B cell (primary cell): ENCODE results near the gene IKZF3. TPM values are rescaled to one million over a fixed set of nuclear protein-coding genes. Genes with fewer than 3 reads are reported as not detected.

ENCODE experiments used
- ATAC-seq: fragments of 200-7000 bp; cut with Tn5 transposase; one replicate; pipeline ENCODE4 v1.10.0; 2021; ENCODE audit warnings: low read depth, mild to moderate bottlenecking, moderate number of reproducible peaks, moderate library complexity
- CTCF ChIA-PET: fragments of 350-600 bp; sonication (Branson Sonifier 250); formaldehyde crosslinking; loops from one replicate; lab custom pipeline; 2021; ENCODE audit warnings: antibody characterized with exemption, inconsistent platforms; lab: Charles Lee
- POLR2A ChIA-PET: fragments of 350-600 bp; sonication (Branson Sonifier 250); formaldehyde crosslinking; loops from one replicate; lab custom pipeline; 2021; ENCODE audit warnings: antibody characterized with exemption; lab: Charles Lee
- DNase-seq: peaks from one replicate; pipeline ENCODE4 v3.0.0; 2013
- H2AFZ ChIP-seq: 2 replicates; pipeline ENCODE4 v1.6.1; 2012; ENCODE audit warnings: mild to moderate bottlenecking, low read depth, low read length; ENCODE audit not compliant: insufficient read depth, poor library complexity, severe bottlenecking
- H3K27ac ChIP-seq, 2 donors: 1 replicate in 1 of 2; 2 replicates in 1 of 2; pipeline ENCODE4 v1.5.1; 2012 to 2013; ENCODE audit warnings: low read length in 2 of 2, mild to moderate bottlenecking in 2 of 2, moderate library complexity in 1 of 2
- H3K27me3 ChIP-seq, 4 experiments: fragments of 200-600 bp in 1 of 4; sonication (generic) in 1 of 4; replicated peaks in 1 of 4; 1 replicate in 2 of 4; 2 replicates in 2 of 4; pipeline versions ENCODE4 v1.6.1 to v1.7.0; 2013 to 2016; ENCODE audit warnings: low read length in 3 of 4, mild to moderate bottlenecking in 2 of 4, mixed read lengths in 1 of 4, moderate library complexity in 1 of 4; ENCODE audit not compliant: insufficient read depth in 4 of 4, control insufficient read depth in 3 of 4; ENCODE audit errors: control extremely low read depth in 1 of 4
- H3K36me3 ChIP-seq, 2 experiments: replicated peaks in 1 of 2; 1 replicate in 1 of 2; 2 replicates in 1 of 2; pipeline versions ENCODE4 v1.6.1 to v1.7.1; 2013; ENCODE audit warnings: low read length in 1 of 2; ENCODE audit not compliant: insufficient read depth in 2 of 2, control insufficient read depth in 1 of 2; ENCODE audit errors: control extremely low read depth in 1 of 2, extremely low read depth in 1 of 2
- H3K4me1 ChIP-seq, 2 donors: fragments of 200-600 bp in 1 of 2; sonication (generic) in 1 of 2; 1 replicate in 1 of 2; 2 replicates in 1 of 2; pipeline versions ENCODE4 v1.5.1 to v1.6.1; 2013 to 2017; ENCODE audit warnings: low read length in 2 of 2; ENCODE audit not compliant: control insufficient read depth in 2 of 2, insufficient read depth in 2 of 2
- H3K4me2 ChIP-seq: replicated peaks from 2 replicates; pipeline ENCODE3; 2012; ENCODE audit warnings: mild to moderate bottlenecking, low read depth, low read length; ENCODE audit not compliant: poor library complexity, severe bottlenecking
- H3K4me3 ChIP-seq, 5 experiments: fragments of 200-600 bp in 1 of 5; sonication (generic) in 1 of 5; 1 replicate in 3 of 5; 2 replicates in 2 of 5; pipeline versions ENCODE4 v1.5.1 to v1.7.0; 2011 to 2016; ENCODE audit warnings: low read length in 4 of 5, mild to moderate bottlenecking in 4 of 5, low read depth in 2 of 5, control low read depth in 1 of 5, moderate library complexity in 1 of 5; ENCODE audit not compliant: insufficient read depth in 1 of 5; ENCODE audit errors: control extremely low read depth in 1 of 5, extremely low read depth in 1 of 5
- H3K79me2 ChIP-seq: fragments of 200-600 bp; sonication (generic); one replicate; pipeline ENCODE4 v1.6.0; 2016; ENCODE audit warnings: low read length; ENCODE audit not compliant: control insufficient read depth, insufficient read depth
- H3K9ac ChIP-seq: fragments of 200-600 bp; sonication (generic); 2 replicates; pipeline ENCODE4 v1.6.1; 2017; ENCODE audit warnings: mild to moderate bottlenecking, low read length, moderate library complexity
- H3K9me3 ChIP-seq, 3 donors: one replicate each; pipeline versions ENCODE4 v1.6.1 to v1.7.1; 2013; ENCODE audit warnings: low read length in 2 of 3; ENCODE audit not compliant: control insufficient read depth in 2 of 3, insufficient read depth in 1 of 3; ENCODE audit errors: control extremely low read depth in 1 of 3
- H4K20me1 ChIP-seq: 2 replicates; pipeline ENCODE4 v1.6.0; 2012; ENCODE audit warnings: mild to moderate bottlenecking, low read length; ENCODE audit not compliant: insufficient read depth, control insufficient read depth, poor library complexity, severe bottlenecking
- H3K27ac Mint-ChIP-seq: one replicate; pipeline ENCODE4 v1.8.0; 2021; ENCODE audit warnings: mixed read lengths
- H3K27me3 Mint-ChIP-seq: one replicate; pipeline ENCODE4 v1.8.0; 2021; ENCODE audit warnings: mixed read lengths
- H3K4me1 Mint-ChIP-seq: one replicate; pipeline ENCODE4 v1.8.0; 2021; ENCODE audit warnings: mixed read lengths
- H3K4me3 Mint-ChIP-seq: one replicate; pipeline ENCODE4 v1.8.0; 2021; ENCODE audit warnings: mixed read lengths
- H3K9me3 Mint-ChIP-seq: one replicate; pipeline ENCODE4 v1.8.0; 2022; ENCODE audit warnings: mixed read lengths; ENCODE audit not compliant: insufficient read depth
- CTCF ChIP-seq: fragments of 200-600 bp; IDR thresholded peaks from one replicate; pipeline ENCODE4 v1.8.0; 2022; ENCODE audit warnings: antibody characterized with exemption, mild to moderate bottlenecking
- EZH2 ChIP-seq: IDR thresholded peaks from 2 replicates; pipeline ENCODE4 v1.6.1; 2012; ENCODE audit warnings: borderline replicate concordance, low read depth, mild to moderate bottlenecking, moderate library complexity, low read length; ENCODE audit not compliant: insufficient read depth, poor library complexity, severe bottlenecking
- WGBS: methylation state at CpG from one replicate; pipeline ENCODE4 v1.1.5; 2013; ENCODE audit warnings: missing lambda C conversion rate; ENCODE audit not compliant: insufficient coverage; 5-methylcytosine and 5-hydroxymethylcytosine counted together
- intact Hi-C: fragments of 100-400 bp; cut with micrococcal nuclease; formaldehyde crosslinking; loops from one replicate; pipeline ENCODE4 v1.10.0; 2022
- polyA plus RNA-seq: library from polyadenylated mRNA; depleted of rRNA; stranded (reverse); fragments of >200 nt; gene quantifications from 2 replicates; pipeline ENCODE4 v1.2.3, GENCODE V29; 2012
- total RNA-seq, 2 donors: library from RNA; stranded (reverse); fragments of 120-200 nt in 1 of 2; gene quantifications; 1 replicate in 1 of 2; 2 replicates in 1 of 2; pipeline versions ENCODE4 v1.2.3 to v1.2.4, GENCODE V29; 2013 to 2022

Gene IKZF3
- total and polyA plus RNA-seq, 2 donors (not counting 1 experiment from before 2014, with no cell fraction given): 63.0 to 178 TPM

GRCh38 chr17:39872751-39873150 lies 8.6 kb upstream of the IKZF3 start:
- Histone ChIP-seq H3K36me3 (no peaks in the 10 kb centered on the region), H2AFZ (no peak overlapping the region), H3K9ac (no peak overlapping the region), H3K27ac (peak overlapping the region in 1 of 2 donors; percentile 36), H3K79me2 (peaks cover 17% of the 10 kb centered on the region), H3K9me3 (peaks cover 0 to 11% (median 5%) of the 10 kb centered on the region in 3 donors), H3K4me2 (peak overlapping the region; percentile 56), H4K20me1 (no peaks in the 10 kb centered on the region), H3K4me3 (peak overlapping the region in 2 of 5 experiments; percentile 2 to 6), H3K27me3 (no peaks in the 10 kb centered on the region), H3K4me1 (peaks cover 31 to 45% of the 10 kb centered on the region in 2 donors)
- no peak for TF ChIP-seq EZH2
- peak; percentile 82 for TF ChIP-seq CTCF
- H3K4me3 Mint-ChIP-seq: peak overlapping the region; percentile 67
- H3K4me1 Mint-ChIP-seq: peaks cover 44% of the 10 kb centered on the region
- ChIA-PET CTCF (interaction anchor here (0.6 to 4.7 kb wide), 35 partner anchors 8 to 660 kb away, joined by 3 to 73 read pairs (median 4); partner anchors contain the start of genes MIEN1 and PSMD3), POLR2A (interaction anchor here (1.0 to 1.5 kb wide), 2 partner anchors 108 to 117 kb away, joined by 3 read pairs; partner anchors contain the start of gene PSMD3)
- no peaks in the 10 kb centered on the region for H3K27me3 Mint-ChIP-seq
- no peaks in the 10 kb centered on the region for H3K9me3 Mint-ChIP-seq
- peak overlapping the region; percentile 50 for H3K27ac Mint-ChIP-seq
- peak; percentile 31 for ATAC-seq
- intact Hi-C loops: loop anchor here (1.0 to 2.0 kb wide), 4 partner anchors 54 to 155 kb away; partner anchors contain the start of genes LRRC3C, ORMDL3 and PSMD3
- no CpG with 5 or more reads among the region's 2 CpGs for WGBS
- peak; percentile 56 for DNase-seq

GRCh38 chr17:39871801-39872200 lies 7.7 kb upstream of the IKZF3 start:
- H3K4me1 ChIP-seq: peaks cover 41 to 54% of the 10 kb centered on the region in 2 donors
- H3K79me2 ChIP-seq: peaks cover 23% of the 10 kb centered on the region
- H3K27ac Mint-ChIP-seq: peak overlapping the region; percentile 42
- DNase-seq: no peak
- no peak for ATAC-seq
- H3K27ac ChIP-seq: peak overlapping the region in 1 of 2 donors; percentile 67
- no peaks in the 10 kb centered on the region for H3K36me3 ChIP-seq
- intact Hi-C loops: loop anchor here (1.0 to 2.0 kb wide), 4 partner anchors 55 to 156 kb away; partner anchors contain the start of genes LRRC3C, ORMDL3 and PSMD3
- no peaks in the 10 kb centered on the region for H3K27me3 ChIP-seq
- peaks cover 53% of the 10 kb centered on the region for H3K4me1 Mint-ChIP-seq
- H3K9me3 Mint-ChIP-seq: no peaks in the 10 kb centered on the region
- POLR2A ChIA-PET: no interaction called here
- TF ChIP-seq CTCF: no peak
- no peak for TF ChIP-seq EZH2
- peaks cover 0 to 17% (median 5%) of the 10 kb centered on the region in 3 donors for H3K9me3 ChIP-seq
- CTCF ChIA-PET: interaction anchor here (0.8 to 4.7 kb wide), 17 partner anchors 12 to 251 kb away, joined by 3 to 73 read pairs (median 7); partner anchors contain the start of gene PSMD3
- H3K9ac ChIP-seq: no peak overlapping the region
- H4K20me1 ChIP-seq: no peaks in the 10 kb centered on the region
- H3K4me2 ChIP-seq: no peak overlapping the region
- no peak overlapping the region for H2AFZ ChIP-seq
- no peak overlapping the region for H3K4me3 Mint-ChIP-seq
- no peaks in the 10 kb centered on the region for H3K27me3 Mint-ChIP-seq
- no CpG with 5 or more reads among the region's 2 CpGs for WGBS
- H3K4me3 ChIP-seq: no peak overlapping the region
